NCI-H748 (cell line): ENCODE data around the gene SGCE.

Source experiments
- DNase-seq: peaks from one replicate; lab custom pipeline; 2025; ENCODE audit not compliant: unreplicated experiment; lab: John Stamatoyannopoulos, UW

The SGCE gene

DNA sequence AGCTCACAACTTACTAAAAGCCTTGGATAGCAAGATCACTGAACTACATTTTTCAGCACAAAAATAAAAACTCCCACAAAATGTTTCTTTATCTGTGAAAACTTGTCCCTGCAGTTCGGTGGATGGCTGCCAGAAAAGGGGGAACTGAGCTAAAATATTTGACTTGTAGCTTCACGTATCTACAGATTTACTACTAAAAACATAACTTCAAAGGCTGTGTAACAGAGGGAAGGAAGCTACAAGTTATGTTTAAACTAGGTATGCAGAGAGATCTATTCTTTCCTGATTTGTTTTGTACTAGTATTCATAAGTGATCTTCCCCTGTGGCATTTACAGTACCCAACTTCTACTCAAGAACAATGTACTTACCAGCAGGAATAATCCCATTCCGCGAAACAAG, 25.1 kb downstream of the SGCE start:
- DNase-seq = no peak

DNA sequence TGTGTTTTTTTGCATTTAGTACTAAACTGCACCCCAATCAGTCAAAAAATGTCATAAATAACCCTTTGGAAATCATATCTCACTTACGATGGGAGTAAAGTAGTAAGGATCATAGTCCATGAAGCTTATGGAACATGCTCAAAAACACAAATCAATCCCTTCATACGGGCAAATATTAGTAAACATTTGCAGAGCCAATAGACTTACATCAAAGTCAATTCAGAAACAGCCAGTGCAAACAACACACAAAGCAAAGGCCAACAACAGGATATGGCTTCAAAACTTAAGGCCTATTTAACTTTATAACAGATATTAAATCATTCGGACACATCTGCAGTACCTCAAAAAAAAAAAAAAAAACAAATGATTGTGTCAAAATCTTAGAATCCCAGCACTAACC, 32.1 kb downstream of the SGCE start:
- peak; percentile 50 for DNase-seq

DNA sequence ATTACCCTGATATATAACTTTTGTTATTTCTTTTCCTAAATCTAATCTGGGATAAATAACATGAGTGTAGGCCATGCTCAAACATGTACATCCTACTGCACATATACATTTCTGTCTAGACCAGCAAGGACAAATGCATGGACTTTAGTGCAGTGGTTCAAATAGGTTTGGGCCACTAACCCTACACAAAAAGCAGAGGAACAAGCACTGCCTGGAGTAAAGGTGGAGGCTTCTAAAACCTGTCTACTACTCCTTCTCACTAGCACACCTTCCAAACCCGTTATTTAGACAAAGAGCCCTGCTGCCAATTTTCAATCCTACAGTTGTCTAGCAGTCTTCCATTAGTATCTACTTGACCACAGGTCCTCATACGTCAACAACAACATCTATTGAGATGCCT, 34.8 kb downstream of the SGCE start:
- DNase-seq = no peak

DNA sequence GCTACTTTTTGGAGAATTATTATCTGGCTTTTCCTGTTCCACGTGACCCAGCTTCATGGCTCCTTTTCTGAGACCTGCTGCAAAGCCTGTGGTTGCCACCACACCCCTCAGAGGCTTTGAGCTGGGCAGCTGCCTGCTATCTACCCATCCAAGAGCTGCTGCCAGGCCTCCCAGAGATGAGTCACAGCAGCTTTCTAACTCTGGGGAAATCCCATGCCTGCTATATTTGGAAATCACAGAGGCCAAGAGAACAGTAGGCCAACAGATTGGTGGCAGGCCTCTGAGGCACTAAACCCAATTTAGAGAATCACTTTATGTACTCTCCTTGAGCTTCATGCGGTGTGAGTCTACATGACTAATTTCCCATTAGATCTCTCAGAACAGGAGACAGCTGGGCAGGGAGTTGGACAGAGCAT, 35.2 kb downstream of the SGCE start:
- peak; percentile 6 for DNase-seq

DNA sequence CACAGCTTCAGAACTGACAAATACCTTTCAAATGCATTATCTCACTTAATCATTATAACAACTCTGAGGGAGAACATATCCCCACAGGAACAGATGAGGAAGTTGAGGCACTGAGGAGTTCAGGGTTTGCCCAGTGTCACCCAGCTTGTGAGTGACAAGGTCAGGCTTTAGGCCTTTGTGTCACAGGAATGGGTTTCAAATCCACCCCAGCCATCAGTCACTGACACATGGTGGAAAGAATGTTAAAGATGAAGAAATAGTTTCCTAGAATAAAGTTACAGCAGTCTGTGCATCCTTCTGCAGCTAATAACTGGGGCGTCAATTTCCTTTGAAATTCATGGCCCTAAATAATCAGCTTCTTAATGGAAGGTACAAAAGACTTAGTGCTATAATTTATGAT, 37.8 kb downstream of the SGCE start:
- DNase-seq = no peak

DNA sequence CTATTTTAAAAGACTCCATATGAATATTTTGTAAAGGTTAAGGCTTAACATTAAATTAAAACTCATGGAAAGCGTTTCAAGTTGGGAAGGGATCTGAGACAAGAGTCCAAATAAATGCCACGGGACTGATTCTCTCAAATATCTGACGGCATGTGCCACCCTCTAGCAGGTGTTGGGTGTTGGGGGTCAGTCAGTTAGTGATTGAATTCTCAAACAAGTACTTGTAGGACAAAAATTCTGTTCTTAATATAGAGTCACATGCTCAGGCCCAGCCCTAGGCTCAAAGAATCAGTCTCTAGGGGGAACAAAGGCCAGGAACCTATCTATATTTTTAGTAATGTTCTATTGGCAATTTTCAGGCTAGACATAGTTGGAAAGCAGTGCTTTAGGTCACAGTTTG, 39.1 kb downstream of the SGCE start:
- DNase-seq = no peak

DNA sequence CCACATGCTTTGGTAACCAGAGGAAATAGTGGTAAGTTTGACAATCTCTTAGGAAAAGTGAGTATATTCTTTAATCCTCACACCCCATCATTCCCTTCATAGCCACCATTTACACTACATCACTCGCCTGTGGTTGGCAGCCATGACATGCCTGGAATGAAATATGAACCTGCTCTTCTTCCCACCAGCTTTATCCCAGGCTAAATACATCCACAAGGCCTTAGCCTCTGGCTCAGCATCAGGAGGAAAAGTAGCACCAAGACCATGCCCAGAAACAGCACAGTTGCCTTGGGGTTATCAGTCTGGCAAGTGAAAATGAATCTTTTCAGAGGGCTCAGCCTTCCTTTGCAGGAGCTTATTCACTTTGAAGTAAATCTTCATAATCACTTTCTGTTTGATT, 40.3 kb downstream of the SGCE start:
- DNase-seq = no peak

DNA sequence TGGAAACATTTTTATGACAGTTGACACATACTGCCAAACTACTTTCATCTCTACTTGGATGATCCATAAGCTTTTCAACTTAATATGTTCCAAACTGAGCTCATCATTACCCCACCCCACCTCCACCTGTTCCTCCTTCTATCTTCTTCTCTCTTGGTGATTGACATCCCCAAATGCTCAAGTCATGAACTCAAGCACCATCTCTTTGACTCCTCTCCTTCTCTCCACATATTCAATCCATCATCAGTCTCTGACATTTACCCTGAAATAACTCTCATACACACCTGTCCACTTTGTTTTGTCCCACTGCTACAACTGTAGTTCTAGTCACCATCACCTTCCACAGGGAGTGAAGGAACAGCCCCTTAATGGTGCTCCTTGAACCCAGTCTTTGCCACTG, 43.3 kb downstream of the SGCE start:
- DNase-seq = no peak

DNA sequence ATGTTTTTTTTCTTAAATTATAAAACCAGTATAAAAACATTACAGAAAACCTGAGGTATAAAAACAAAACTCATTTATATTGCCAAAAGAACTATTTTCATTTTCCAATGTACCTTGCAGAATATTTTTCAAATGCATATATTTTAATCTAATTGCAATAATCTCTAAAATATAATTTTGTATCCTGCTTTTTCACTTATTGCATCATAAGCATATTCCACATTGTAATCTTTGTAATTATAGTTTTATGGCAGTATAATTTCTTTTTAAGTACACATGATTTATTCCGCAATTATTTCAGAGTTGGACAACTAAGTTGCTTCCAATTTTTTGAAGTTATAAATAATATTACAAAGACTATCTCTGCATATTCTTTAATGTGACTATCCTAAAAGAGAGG, 43.7 kb downstream of the SGCE start:
- no peak for DNase-seq

DNA sequence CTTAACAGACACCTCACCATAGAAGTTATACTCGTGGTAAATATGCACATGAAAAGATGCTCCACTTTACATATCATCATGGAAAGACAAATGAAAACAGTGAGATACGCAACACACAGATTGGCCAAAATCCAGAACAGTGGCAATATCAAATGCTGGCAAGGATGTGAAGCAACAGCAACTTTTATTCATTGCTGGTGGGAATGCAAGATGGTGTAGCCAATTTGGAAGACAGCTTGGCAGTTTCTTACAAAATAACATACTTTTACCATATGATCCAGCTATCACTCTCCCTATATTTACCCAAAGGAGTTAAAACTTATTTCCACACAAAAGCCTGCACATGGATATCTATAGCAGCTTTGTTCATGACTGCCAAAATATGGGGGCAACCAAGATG, 46.4 kb downstream of the SGCE start:
- no peak for DNase-seq

DNA sequence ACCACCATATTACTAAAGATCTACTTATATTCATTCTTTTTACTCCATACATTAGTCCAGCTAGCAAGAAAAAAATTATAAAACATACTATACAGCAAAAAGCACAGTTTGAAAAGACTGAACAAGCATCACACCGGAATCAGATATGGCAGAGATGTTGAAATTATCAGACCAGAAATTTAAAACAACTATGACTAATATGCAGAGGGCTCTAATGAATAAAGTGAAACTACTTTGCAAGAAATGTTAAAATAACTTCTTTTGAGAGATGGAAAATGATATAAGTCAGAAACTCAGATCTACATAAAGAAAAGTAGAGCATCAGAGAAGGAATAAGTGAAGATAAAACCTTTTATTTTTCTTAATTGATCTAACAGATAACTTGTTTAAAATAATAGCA, 50.9 kb downstream of the SGCE start:
- no peak for DNase-seq

DNA sequence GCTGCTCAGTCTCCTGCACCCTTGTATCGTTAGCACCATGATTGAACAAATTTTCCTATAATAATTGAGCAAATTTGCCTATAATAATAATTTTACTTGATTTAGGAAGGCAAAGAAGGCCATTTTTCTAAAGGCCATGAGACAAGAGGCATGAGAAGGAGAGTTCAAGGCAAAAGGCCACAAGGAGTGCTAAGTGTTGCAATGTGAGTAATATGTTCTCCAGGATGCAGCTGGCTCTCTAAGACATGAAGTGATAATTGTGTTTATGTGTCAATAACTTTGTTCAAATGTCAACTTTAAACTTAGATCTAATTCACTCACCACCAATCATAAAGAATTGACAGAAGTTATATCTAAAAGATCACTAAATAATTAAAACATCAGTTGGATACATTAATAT, 53.8 kb downstream of the SGCE start:
- no peak for DNase-seq

DNA sequence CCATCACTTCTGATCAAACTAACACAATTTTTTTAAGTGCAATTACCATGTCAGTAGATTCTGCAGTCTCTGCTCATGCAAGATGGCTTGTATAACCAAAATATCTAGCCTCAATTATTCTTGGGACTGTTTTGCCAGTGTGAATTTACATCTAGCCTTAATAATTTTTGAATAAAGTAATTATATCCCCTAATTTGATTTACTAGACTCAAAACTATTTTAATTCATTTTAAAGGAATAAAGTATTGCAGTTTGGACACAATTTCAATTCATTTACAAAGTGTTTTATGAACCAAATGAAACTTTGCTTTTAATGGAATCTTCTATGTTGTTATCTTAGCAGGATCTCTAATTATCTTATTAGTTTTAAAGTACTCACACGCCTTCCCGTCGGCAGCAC, 55.7 kb downstream of the SGCE start:
- no peak for DNase-seq

DNA sequence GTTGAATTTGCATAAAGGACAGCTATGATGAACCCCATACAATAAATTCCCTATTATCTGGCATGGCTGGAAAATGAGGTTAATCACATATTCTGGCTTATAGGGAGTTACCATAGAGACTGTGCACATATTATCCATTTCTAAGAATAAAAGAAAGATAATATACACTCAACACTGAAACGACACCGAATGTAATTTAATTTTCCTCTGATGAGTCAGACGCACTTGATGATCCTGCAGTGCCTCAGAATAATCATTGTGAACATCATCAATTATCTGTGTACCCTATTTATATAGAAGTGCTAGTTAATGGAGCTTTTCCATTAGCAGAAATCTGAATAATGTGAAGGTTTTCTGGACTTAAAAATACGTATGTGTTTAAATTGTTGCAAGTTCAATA, 60.2 kb downstream of the SGCE start:
- peak; percentile 22 for DNase-seq

DNA sequence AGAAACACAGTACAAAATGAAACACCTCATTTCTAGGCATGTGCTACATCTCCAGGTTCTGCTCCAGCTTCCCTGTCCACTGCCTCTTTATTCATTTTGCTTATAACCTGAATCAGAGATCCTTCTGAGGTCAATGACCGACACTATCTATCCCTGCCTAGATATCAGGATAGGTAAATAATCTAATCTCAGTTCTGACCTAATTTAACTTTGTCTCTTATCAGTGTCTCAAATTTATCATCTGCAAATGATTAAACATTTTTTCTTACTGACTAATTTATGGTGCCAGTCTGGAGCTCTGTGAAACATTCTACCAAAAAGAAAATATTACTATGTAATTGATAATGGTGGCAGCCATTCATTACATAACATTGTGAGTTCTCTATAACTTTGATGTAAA, 61.1 kb downstream of the SGCE start:
- no peak for DNase-seq

DNA sequence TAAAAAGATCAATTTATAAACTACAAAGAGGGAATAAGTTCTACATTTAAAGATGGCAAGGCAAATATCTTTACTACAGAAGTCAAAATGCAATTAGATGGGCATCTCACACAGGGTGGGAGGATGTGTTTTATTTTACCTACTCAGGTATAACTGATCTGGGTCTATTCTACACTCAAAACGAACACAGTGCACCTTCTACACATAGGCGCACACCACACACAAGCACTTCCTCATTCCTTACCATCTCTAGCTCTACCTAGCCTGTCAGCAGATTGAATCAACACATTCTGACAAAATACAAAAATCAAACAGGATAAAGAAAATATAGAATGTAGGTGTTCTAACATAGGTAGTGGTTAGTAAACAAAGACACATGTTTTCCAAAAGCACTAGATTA, 64.8 kb downstream of the SGCE start:
- DNase-seq = no peak

DNA sequence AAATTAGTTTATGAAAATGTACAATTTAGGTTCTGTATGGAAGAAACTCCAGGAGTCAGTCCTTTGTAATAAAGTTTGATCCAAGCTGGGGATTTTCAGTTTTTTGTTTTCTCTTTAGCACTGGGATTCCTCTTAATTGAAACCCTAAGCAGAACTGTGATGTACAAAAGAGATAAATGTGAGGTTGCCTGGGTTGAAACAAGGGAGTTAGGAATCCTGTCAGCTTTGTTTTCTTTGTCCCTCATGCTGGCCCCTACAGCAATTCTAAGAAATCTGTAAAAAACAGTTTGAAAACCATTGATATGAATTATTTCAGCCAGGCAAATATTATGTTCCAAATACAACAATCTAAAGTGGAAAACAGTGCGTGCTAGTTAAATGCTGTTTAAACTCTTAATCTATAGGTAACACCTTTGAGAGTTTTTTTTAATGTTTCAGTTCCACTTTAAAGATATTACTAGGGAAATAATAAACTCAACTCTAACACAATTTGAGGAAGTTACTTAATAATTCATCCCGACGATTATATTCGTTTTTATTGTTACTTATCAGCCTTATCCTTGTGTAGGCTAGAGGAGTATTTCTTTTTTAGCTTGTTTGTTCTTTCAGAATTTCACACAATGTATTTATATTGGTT, 65.3 kb downstream of the SGCE start:
- no peak for DNase-seq

DNA sequence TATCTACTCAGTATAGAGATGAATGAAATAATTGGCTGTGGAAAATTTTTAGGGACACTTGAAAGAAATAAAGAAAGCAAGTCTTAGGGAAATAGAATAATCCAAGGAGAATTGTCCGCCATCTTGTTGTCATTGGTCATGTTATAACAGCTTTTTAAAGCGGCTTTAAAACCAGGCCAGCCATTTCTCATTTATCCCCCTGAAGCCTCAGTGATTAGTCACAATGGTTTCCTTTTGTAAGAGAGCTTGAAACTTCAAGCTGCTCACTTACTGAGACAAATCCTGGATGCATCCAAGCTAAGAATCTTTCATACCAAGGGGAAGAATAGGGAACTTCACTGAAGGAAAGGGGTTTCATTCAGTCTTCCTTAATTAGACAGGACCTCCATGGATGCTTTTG, 67.9 kb downstream of the SGCE start:
- no peak for DNase-seq

DNA sequence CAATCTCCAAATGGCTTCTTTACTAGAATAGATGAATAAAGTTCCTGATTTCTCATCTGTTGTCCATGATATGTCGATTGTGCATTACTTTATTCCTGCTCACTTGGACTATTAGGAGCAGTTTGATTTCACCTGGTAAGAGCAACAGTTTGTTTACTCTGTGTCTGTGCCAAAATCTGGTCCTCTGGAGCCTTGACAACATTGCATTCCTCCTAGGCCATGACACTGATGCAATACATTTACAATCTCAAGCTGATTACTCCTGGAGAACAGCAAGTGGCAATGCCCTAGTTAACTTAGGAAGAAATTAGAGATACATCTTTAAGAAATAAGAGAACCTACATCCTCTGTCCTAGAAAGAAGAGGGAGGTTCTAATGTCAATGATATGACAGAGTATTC, 71.8 kb downstream of the SGCE start:
- DNase-seq = no peak

DNA sequence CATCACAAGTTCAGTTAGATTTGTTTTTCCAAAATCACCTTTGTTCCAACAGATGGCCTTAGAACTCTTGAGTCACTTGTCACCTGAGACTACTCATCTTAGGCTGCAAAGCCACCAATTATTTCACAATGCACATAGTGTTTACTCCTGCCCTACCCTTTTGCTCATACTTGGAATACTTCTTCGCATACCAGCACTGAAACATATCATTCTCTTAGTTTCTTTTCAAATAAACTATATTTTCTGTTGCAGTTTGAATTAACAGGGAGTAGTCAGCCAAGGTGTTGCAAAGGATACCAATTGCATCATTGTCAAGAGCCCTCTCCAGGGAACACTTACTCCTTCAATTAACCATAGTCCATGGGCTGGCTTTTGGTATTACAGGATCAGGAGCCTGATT, 75.3 kb downstream of the SGCE start:
- DNase-seq = no peak

DNA sequence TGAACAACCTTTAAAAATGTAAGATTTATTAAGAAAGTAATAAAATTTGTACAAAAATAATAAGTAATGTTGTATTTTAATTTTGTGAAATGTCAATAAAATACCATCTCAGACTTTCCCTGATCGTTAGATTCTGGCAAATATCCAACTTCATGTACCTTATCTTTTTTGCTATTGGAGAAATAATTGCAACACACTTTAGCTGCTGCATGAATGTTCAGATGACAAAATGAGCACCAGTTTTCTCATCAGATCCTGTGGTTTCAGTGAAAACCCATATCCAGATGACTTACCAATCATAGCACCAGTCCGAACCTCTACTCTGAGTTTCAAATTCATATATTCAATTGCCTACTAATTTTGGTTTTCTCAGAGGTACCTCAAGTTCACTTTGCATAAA, 76.5 kb downstream of the SGCE start:
- no peak for DNase-seq

DNA sequence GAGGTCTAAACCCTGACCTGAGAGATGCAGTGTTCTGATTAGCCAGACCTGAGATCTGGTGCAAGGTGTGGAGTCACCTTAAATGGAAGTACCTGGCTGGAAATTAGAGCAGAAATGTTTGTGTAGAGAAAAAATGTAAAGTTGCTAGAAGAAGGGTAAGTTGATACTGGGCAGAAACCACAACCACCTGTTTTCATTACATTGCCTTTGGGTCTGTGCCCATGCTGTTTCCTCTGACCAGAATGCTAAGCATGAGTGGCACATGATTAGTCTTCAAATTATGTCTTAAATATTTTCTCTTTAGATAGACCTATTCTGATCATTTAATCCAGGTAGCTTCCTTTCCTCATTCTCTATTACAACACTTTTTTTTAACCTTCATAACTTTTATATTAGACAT, 77.3 kb downstream of the SGCE start:
- DNase-seq = no peak

DNA sequence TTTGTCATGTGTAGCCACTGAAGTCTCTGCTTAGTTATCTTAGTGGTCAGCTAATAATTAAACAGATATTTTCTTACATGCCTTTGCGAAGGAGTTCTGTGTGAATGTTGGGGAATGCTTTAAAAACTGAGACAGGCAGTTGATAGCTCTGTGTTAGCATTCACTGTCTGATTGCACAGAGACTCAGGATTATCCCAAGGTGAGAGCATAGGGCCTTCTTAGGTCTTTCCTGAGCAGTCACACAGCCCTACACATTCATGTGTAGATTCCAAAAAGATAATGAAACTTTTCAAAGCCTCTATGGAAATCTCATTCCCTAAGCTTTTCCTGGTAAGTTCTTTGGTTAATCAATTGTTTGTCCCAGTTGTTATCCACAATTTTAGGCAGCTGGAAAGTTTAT, 78.6 kb downstream of the SGCE start:
- no peak for DNase-seq

DNA sequence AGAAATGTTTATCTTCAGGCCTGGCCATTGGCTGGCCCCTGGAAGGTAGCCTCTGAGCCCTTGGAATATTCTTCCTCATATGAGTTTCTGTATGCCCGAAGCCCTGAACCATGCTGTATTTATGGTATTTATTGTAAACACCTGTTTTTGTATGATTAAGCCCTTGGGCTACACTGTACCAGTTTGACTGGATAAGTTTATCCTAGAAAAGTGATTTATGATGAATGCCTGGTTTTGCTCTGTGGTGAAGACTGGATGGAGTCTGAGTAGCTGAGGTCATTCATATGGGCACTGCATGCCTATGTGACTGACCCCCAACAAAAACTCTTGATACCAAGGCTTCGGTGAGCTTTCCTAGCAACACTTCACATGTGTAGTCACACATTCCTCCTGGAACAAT, 79.6 kb downstream of the SGCE start:
- DNase-seq = no peak
